ENCODE results near the gene OR11A1. TPM values are rescaled to one million over a fixed set of nuclear protein-coding genes. Genes with fewer than 3 reads are reported as not detected.
"Not testable (repeated sequence)": the region's sequence is repeated elsewhere in the genome, so short reads cannot be mapped to it uniquely, and the experiment has no call there.

The OR11A1 gene
- total RNA-seq, 1 donor from 2014 or later: not detected

- DNase-seq (ENCODE audit: low read depth) (no peak), FAIRE-seq (peak; percentile 13)
- Mint-ChIP-seq H3K9me3 (ENCODE audit: unreplicated experiment) (peaks cover 6% of the 10 kb centered on the region), H3K4me1 (ENCODE audit: low read depth, unreplicated experiment) (peaks cover 34% of the 10 kb centered on the region), H3K4me3 (ENCODE audit: unreplicated experiment) (no peak overlapping the region), H3K27ac (ENCODE audit: unreplicated experiment) (peak overlapping the region; percentile 98), H3K36me3 (ENCODE audit: low read depth, unreplicated experiment) (peaks cover 3% of the 10 kb centered on the region), H3K27me3 (ENCODE audit: low read depth, unreplicated experiment) (no peaks in the 10 kb centered on the region)
- no peaks in the 10 kb centered on the region for H3K27me3 ChIP-seq (ENCODE audit: insufficient read depth, low read length)
- peak overlapping the region; percentile 32 for H3K27ac ChIP-seq (ENCODE audit: low read depth, low read length)
- H4K20me1 ChIP-seq (ENCODE audit: insufficient read depth, low read length): no peaks in the 10 kb centered on the region
- H2AFZ ChIP-seq (ENCODE audit: low read depth, low read length): no peak overlapping the region
- H3K9me3 ChIP-seq (ENCODE audit: insufficient read depth, low read depth, low read length): no peaks in the 10 kb centered on the region
- no peak overlapping the region for H3K4me2 ChIP-seq (ENCODE audit: low read length)
- peaks cover 2% of the 10 kb centered on the region for H3K4me1 ChIP-seq (ENCODE audit: insufficient read depth, low read length)
- no peaks in the 10 kb centered on the region for H3K79me2 ChIP-seq (ENCODE audit: insufficient read depth, low read length)
- H3K36me3 ChIP-seq (ENCODE audit: insufficient read depth, low read length): no peaks in the 10 kb centered on the region
- no peak overlapping the region for H3K9ac ChIP-seq (ENCODE audit: low read length)
- H3K4me3 ChIP-seq (ENCODE audit: insufficient read depth, low read depth, low read length): no peak overlapping the region
- TF ChIP-seq EZH2 (IDR thresholded peaks at IDR 0.05; ENCODE audit: insufficient read depth, low read length) (no peak), CTCF (IDR thresholded peaks at IDR 0.05; ENCODE audit: insufficient read depth, low read depth, low read length) (no peak)
Measured at GRCh38 chr6:29451471-29452193, 5.2 kb downstream of the OR11A1 start.

- FAIRE-seq: no peak
- Histone ChIP-seq H3K36me3 (ENCODE audit: insufficient read depth, low read length) (no peaks in the 10 kb centered on the region), H4K20me1 (ENCODE audit: insufficient read depth, low read length) (no peaks in the 10 kb centered on the region), H3K4me1 (ENCODE audit: insufficient read depth, low read length) (peaks cover 2% of the 10 kb centered on the region), H2AFZ (ENCODE audit: low read depth, low read length) (no peak overlapping the region), H3K79me2 (ENCODE audit: insufficient read depth, low read length) (no peaks in the 10 kb centered on the region), H3K9me3 (ENCODE audit: insufficient read depth, low read depth, low read length) (no peaks in the 10 kb centered on the region), H3K9ac (ENCODE audit: low read length) (no peak overlapping the region), H3K4me3 (ENCODE audit: insufficient read depth, low read depth, low read length) (no peak overlapping the region), H3K27ac (ENCODE audit: low read depth, low read length) (no peak overlapping the region), H3K27me3 (ENCODE audit: insufficient read depth, low read length) (no peaks in the 10 kb centered on the region), H3K4me2 (ENCODE audit: low read length) (no peak overlapping the region)
- peak overlapping the region; percentile 92 for H3K27ac Mint-ChIP-seq (ENCODE audit: unreplicated experiment)
- peak overlapping the region; percentile 42 for H3K4me3 Mint-ChIP-seq (ENCODE audit: unreplicated experiment)
- TF ChIP-seq EZH2 (IDR thresholded peaks at IDR 0.05; ENCODE audit: insufficient read depth, low read length) (no peak), CTCF (IDR thresholded peaks at IDR 0.05; ENCODE audit: insufficient read depth, low read depth, low read length) (no peak)
- peaks cover 9% of the 10 kb centered on the region for H3K9me3 Mint-ChIP-seq (ENCODE audit: unreplicated experiment)
- no peaks in the 10 kb centered on the region for H3K27me3 Mint-ChIP-seq (ENCODE audit: low read depth, unreplicated experiment)
- peaks cover 43% of the 10 kb centered on the region for H3K4me1 Mint-ChIP-seq (ENCODE audit: low read depth, unreplicated experiment)
- no peak for DNase-seq (ENCODE audit: low read depth)
- H3K36me3 Mint-ChIP-seq (ENCODE audit: low read depth, unreplicated experiment): peaks cover 3% of the 10 kb centered on the region
Measured at GRCh38 chr6:29447670-29448069, 9.2 kb downstream of the OR11A1 start.

- H3K27me3 Mint-ChIP-seq (ENCODE audit: low read depth, unreplicated experiment); H3K27ac ChIP-seq (ENCODE audit: low read depth, low read length); H3K4me3 ChIP-seq (ENCODE audit: insufficient read depth, low read depth, low read length); H3K4me1 ChIP-seq (ENCODE audit: insufficient read depth, low read length); DNase-seq (ENCODE audit: low read depth); H3K9me3 Mint-ChIP-seq (ENCODE audit: unreplicated experiment); H3K27me3 ChIP-seq (ENCODE audit: insufficient read depth, low read length); H3K36me3 Mint-ChIP-seq (ENCODE audit: low read depth, unreplicated experiment); FAIRE-seq; H3K36me3 ChIP-seq (ENCODE audit: insufficient read depth, low read length); H3K4me2 ChIP-seq (ENCODE audit: low read length); H3K9ac ChIP-seq (ENCODE audit: low read length); H3K79me2 ChIP-seq (ENCODE audit: insufficient read depth, low read length); H2AFZ ChIP-seq (ENCODE audit: low read depth, low read length); H4K20me1 ChIP-seq (ENCODE audit: insufficient read depth, low read length); H3K27ac Mint-ChIP-seq (ENCODE audit: unreplicated experiment); H3K4me3 Mint-ChIP-seq (ENCODE audit: unreplicated experiment); H3K9me3 ChIP-seq (ENCODE audit: insufficient read depth, low read depth, low read length): not testable (repeated sequence)
- H3K4me1 Mint-ChIP-seq (ENCODE audit: low read depth, unreplicated experiment): peaks cover 27% of the 10 kb centered on the region
Measured at GRCh38 chr6:29444031-29444430, 12.8 kb downstream of the OR11A1 start.

Data from astrocyte (in vitro differentiated cells and primary cell).